Measurements from ENCODE around the gene NDUFAF8. TPM values are rescaled to one million over a fixed set of nuclear protein-coding genes. Genes with fewer than 3 reads are reported as not detected.

The NDUFAF8 gene
- total RNA-seq, 2 donors from 2014 or later: 27.4 to 43.1 TPM

DNA sequence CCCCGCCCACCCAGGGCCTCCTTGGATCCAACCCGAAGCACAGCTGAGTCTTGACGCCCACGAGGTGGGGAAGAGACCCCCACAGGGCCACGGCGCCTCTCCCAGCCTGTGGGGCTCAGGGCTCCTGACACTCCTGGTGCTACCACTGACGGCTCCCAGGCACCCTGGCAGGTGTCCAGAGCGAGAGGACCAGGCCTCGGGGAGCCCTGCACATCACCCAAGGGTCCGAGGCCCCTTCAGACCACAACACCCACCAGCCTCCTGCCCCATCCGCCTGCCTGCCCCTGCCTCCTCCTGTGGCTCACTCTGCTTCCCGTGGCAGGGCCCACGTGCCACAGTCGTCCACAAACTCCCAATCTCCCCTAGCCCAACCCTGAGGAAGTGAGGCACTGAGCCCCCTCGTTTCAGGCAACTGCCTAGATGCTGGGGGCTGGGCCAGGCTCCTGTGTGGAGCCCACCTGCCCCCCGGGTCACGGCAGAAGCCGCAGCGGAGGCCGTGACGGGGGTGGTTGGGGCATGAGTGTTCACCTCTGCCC is 44.8 kb upstream of the NDUFAF8 start:
- DNase-seq (ENCODE audit: low spot score): no peak
- no peak overlapping the region for H3K4me3 ChIP-seq
- H3K36me3 ChIP-seq: no peaks in the 10 kb centered on the region
- intact Hi-C loops (cut with DNase I): no loop called here
- no peaks in the 10 kb centered on the region for H3K27me3 ChIP-seq (replicated peaks; ENCODE audit: insufficient read depth)
- H3K4me1 ChIP-seq (replicated peaks): no peaks in the 10 kb centered on the region
- no peaks in the 10 kb centered on the region for H3K9me3 ChIP-seq
- 91% methylated on average over 16 of the region's 21 CpGs for WGBS
- TF ChIP-seq POLR2A (IDR thresholded peaks at IDR 0.05): no peak
- no peak for TF ChIP-seq POLR2AphosphoS5 (IDR thresholded peaks at IDR 0.05)
- no peak for TF ChIP-seq CTCF (IDR thresholded peaks at IDR 0.05)
- no peak overlapping the region for H3K27ac ChIP-seq

DNA sequence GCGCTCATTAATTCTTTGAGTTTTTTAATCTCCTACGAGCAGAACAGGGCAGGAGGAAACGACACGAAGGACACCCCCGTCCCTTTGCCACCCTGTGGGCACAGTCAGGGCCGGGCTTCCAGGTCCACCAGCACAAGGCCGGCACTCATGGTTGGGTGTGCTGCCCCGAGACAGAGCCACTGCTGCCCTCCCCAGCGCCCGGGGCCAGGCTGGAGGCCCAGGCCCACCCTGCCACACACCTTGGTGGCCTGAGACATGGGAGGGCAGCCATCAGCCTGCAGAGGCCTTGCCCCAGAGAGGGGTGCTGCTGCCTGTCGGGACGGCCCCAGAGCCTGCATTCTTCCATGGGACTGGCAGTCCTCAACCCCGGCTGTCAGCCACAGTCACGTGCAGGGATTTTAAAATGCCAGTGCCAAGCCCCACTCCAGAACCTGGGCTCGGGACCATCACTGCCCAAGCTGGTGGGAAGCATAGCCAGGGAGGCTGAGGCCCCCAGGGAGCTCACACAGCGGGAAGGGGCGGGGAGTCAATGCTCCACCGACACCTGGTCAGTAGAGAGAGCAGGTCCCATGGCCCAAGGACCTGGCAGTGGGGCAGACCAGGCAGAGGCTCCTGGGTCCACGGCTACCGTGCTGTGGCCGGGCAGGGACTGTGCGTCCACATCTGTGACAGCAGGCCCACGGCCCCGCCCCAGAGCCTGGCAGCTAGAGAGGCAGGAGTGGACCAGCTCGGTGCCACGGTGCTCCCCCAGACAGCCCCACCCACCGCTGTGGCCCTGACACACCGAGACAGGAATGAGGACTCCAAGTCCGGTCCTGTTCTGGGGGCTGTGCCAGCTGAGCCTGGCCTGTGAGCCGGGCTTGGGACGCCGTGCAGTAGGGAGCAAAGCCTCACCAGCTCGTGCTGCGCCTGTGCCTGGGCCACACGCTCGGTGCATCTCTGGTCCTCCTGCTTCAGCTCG is 43.9 kb upstream of the NDUFAF8 start:
- H3K4me3 ChIP-seq: no peak overlapping the region
- H3K27me3 ChIP-seq (replicated peaks; ENCODE audit: insufficient read depth): no peaks in the 10 kb centered on the region
- intact Hi-C loops (cut with DNase I): no loop called here
- H3K36me3 ChIP-seq: no peaks in the 10 kb centered on the region
- no peaks in the 10 kb centered on the region for H3K9me3 ChIP-seq
- WGBS: 86% methylated on average over 31 of the region's 37 CpGs
- TF ChIP-seq POLR2AphosphoS5 (IDR thresholded peaks at IDR 0.05) (no peak), CTCF (IDR thresholded peaks at IDR 0.05) (no peak), POLR2A (IDR thresholded peaks at IDR 0.05) (no peak)
- no peak overlapping the region for H3K27ac ChIP-seq
- no peaks in the 10 kb centered on the region for H3K4me1 ChIP-seq (replicated peaks)
- DNase-seq (ENCODE audit: low spot score): no peak

- Histone ChIP-seq H3K9me3 (no peaks in the 10 kb centered on the region), H3K36me3 (no peaks in the 10 kb centered on the region), H3K27ac (no peak overlapping the region), H3K4me1 (replicated peaks) (no peaks in the 10 kb centered on the region), H3K4me3 (no peak overlapping the region), H3K27me3 (replicated peaks; ENCODE audit: insufficient read depth) (no peaks in the 10 kb centered on the region)
- no peak for TF ChIP-seq POLR2A (IDR thresholded peaks at IDR 0.05)
- no peak for TF ChIP-seq POLR2AphosphoS5 (IDR thresholded peaks at IDR 0.05)
- no peak for TF ChIP-seq CTCF (IDR thresholded peaks at IDR 0.05)
- intact Hi-C loops (cut with DNase I): no loop called here
- DNase-seq (ENCODE audit: low spot score): no peak
- WGBS: 88% methylated on average over 14 of the region's 14 CpGs
Measured at GRCh38 chr17:81195941-81196495, 43.1 kb upstream of the NDUFAF8 start.

- Histone ChIP-seq H3K9me3 (no peaks in the 10 kb centered on the region), H3K4me3 (no peak overlapping the region), H3K36me3 (no peaks in the 10 kb centered on the region), H3K27ac (no peak overlapping the region), H3K27me3 (replicated peaks; ENCODE audit: insufficient read depth) (no peaks in the 10 kb centered on the region), H3K4me1 (replicated peaks) (no peaks in the 10 kb centered on the region)
- TF ChIP-seq CTCF (IDR thresholded peaks at IDR 0.05) (no peak), POLR2A (IDR thresholded peaks at IDR 0.05) (no peak), POLR2AphosphoS5 (IDR thresholded peaks at IDR 0.05) (no peak)
- intact Hi-C loops (cut with DNase I): no loop called here
- WGBS: 87% methylated on average over 45 of the region's 45 CpGs
- no peak for DNase-seq (ENCODE audit: low spot score)
Measured at GRCh38 chr17:81196505-81197408, 42.4 kb upstream of the NDUFAF8 start.

Measured in prostate gland (tissue), 2 donors.